GM12878 (cell line): ENCODE data around the gene SPAAR. TPM values are rescaled to one million over a fixed set of nuclear protein-coding genes. Genes with fewer than 3 reads are reported as not detected.

Experiments used
- ATAC-seq: fragments of 200-7000 bp; cut with Tn5 transposase; 3 replicates; pipeline ENCODE4 v1.9.1; 2020; ENCODE audit warnings: mild to moderate bottlenecking, moderate library complexity
- BruUV-seq: library from RNA; stranded (reverse); fragments of 400-500 nt; replicated peaks from 2 replicates; lab custom pipeline; 2021; lab: Mats Ljungman, UMichigan
- CTCF ChIA-PET: fragments of 300-600 bp; sonication (Branson Sonifier 250); formaldehyde crosslinking; extraction: SDS; loops from one replicate; lab custom pipeline; 2021; ENCODE audit warnings: inconsistent platforms; lab: Yijun Ruan, JAX
- POLR2A ChIA-PET: fragments of 350-600 bp; formaldehyde crosslinking; extraction: SDS; loops from one replicate; lab custom pipeline; 2021; ENCODE audit warnings: inconsistent platforms; lab: Charles Lee
- RAD21 ChIA-PET: fragments of 300-600 bp; sonication (Branson Sonifier 250); formaldehyde crosslinking; loops from one replicate; lab custom pipeline; 2023; ENCODE audit warnings: antibody characterized with exemption; ENCODE audit not compliant: unreplicated experiment; lab: Charles Lee
- SMC1A ChIA-PET: fragments of 300-600 bp; sonication (Branson Sonifier 250); formaldehyde crosslinking; loops from one replicate; lab custom pipeline; 2023; ENCODE audit not compliant: unreplicated experiment, uncharacterized antibody; lab: Charles Lee
- DNase-seq: peaks from one replicate; pipeline ENCODE4 v3.0.0-alpha.2; 2011; ENCODE audit warnings: low read depth, low spot score
- FAIRE-seq: peaks from 3 replicates; lab custom pipeline; 2011; peaks lifted over from hg19 to GRCh38; lab: Jason Lieb, UNC
- H2AFZ ChIP-seq: 2 replicates; pipeline ENCODE4 v1.6.0; 2011; ENCODE audit warnings: low read depth, low read length, control low read depth; ENCODE audit not compliant: control insufficient read depth
- H3K27ac ChIP-seq: 2 replicates; pipeline ENCODE4 v1.5.1; 2011; ENCODE audit warnings: control low read depth; ENCODE audit not compliant: control insufficient read depth, insufficient read depth
- H3K27me3 ChIP-seq, 2 experiments: replicated peaks in 1 of 2; 2 replicates each; pipeline versions ENCODE4 v1.6.0 to v1.6.1; 2011; ENCODE audit warnings: low read length in 1 of 2; ENCODE audit not compliant: control insufficient read depth in 2 of 2, insufficient read depth in 2 of 2
- H3K36me3 ChIP-seq, 2 experiments: 2 replicates each; pipeline ENCODE4 v1.5.1; 2011; ENCODE audit warnings: low read length in 1 of 2; ENCODE audit not compliant: control insufficient read depth in 2 of 2, insufficient read depth in 2 of 2
- H3K4me1 ChIP-seq: 2 replicates; pipeline ENCODE4 v1.6.1; 2011; ENCODE audit warnings: mild to moderate bottlenecking, low read length, moderate library complexity, mixed read lengths; ENCODE audit not compliant: control insufficient read depth, insufficient read depth
- H3K4me2 ChIP-seq: 2 replicates; pipeline ENCODE4 v1.6.0; 2011; ENCODE audit warnings: control low read depth; ENCODE audit not compliant: control insufficient read depth, insufficient read depth
- H3K4me3 ChIP-seq: fragments of 200-600 bp; sonication (generic); 2 replicates; pipeline ENCODE4 v1.5.1; 2016
- H3K79me2 ChIP-seq: 2 replicates; pipeline ENCODE4 v1.6.0; 2011; ENCODE audit warnings: low read length; ENCODE audit not compliant: control insufficient read depth, insufficient read depth
- H3K9ac ChIP-seq: 2 replicates; pipeline ENCODE4 v1.8.0; 2011; ENCODE audit warnings: low read length, control low read depth, mixed read lengths; ENCODE audit not compliant: control insufficient read depth, insufficient read depth
- H3K9me3 ChIP-seq: replicated peaks from 3 replicates; pipeline ENCODE4 v1.5.1; 2011; ENCODE audit warnings: mild to moderate bottlenecking, low read length; ENCODE audit not compliant: control insufficient read depth, insufficient read depth
- H4K20me1 ChIP-seq: 2 replicates; pipeline ENCODE4 v1.6.0; 2011; ENCODE audit not compliant: control insufficient read depth, insufficient read depth
- KAT2A ChIP-seq: conservative IDR thresholded peaks from 2 replicates; pipeline ENCODE4 v1.6.1; 2011; ENCODE audit warnings: low read depth, low read length; ENCODE audit not compliant: control insufficient read depth
- LARP7 ChIP-seq: fragments of 450-650 bp; IDR thresholded peaks from 2 replicates; pipeline ENCODE4 v1.6.1; 2017; ENCODE audit warnings: mild to moderate bottlenecking
- RCOR1 ChIP-seq: conservative IDR thresholded peaks from 2 replicates; pipeline ENCODE4 v1.6.1; 2012; ENCODE audit warnings: low read depth, low read length, improper control_type of control experiment
- USF1 ChIP-seq: IDR thresholded peaks from 2 replicates; pipeline ENCODE4 v1.6.1; 2011; ENCODE audit warnings: borderline replicate concordance, low read depth, mild to moderate bottlenecking, moderate library complexity, mixed read lengths, low read length; ENCODE audit not compliant: insufficient read depth; ENCODE audit errors: extremely low read length
- ZNF24 ChIP-seq: fragments of 450-650 bp; IDR thresholded peaks from 2 replicates; pipeline ENCODE4 v1.6.1; 2017; ENCODE audit warnings: antibody characterized with exemption, mild to moderate bottlenecking
- ZNF592 ChIP-seq: fragments of 450-650 bp; IDR thresholded peaks from 2 replicates; pipeline ENCODE4 v1.6.1; 2017; ENCODE audit warnings: mild to moderate bottlenecking, moderate library complexity
- WGBS: methylation state at CpG from one replicate; pipeline ENCODE4 v1.1.6; 2016; ENCODE audit warnings: low lambda C conversion rate; ENCODE audit not compliant: insufficient replicate concordance, insufficient coverage; ENCODE audit errors: missing lambda C conversion rate; 5-methylcytosine and 5-hydroxymethylcytosine counted together
- in situ Hi-C: fragments of 300-500 bp; cut with MboI; formaldehyde crosslinking; loops from 9 replicates; pipeline ENCODE4 v1.14.3; 2018; ENCODE audit warnings: mixed read lengths
- intact Hi-C: fragments of 100-400 bp; cut with micrococcal nuclease; formaldehyde crosslinking; loops from one replicate; pipeline ENCODE4 v1.14.2; 2022; ENCODE audit not compliant: unreplicated experiment
- polyA plus RNA-seq, 11 experiments: library from polyadenylated mRNA; depleted of rRNA in 4 of 11; unstranded in 6 of 11; stranded (reverse) in 5 of 11; fragments of >200 nt; fragmentation: Nextera tagmentation in 4 of 11; fragmentation: Illumina TruSeq in 1 of 11; extraction: Ambion mirVana in 4 of 11; extraction: Trizol in 1 of 11; gene quantifications; 1 replicate in 1 of 11; 2 replicates in 10 of 11; pipeline versions ENCODE4 v1.2.1 to v1.2.3, GENCODE V29; 2011 to 2016; ENCODE audit warnings: inconsistent platforms in 2 of 11, missing spikeins in 2 of 11, low read depth in 1 of 11
- total RNA-seq, 4 experiments: library from RNA; depleted of rRNA in 3 of 4; stranded (reverse); fragments of >200 nt in 3 of 4; fragmentation: Illumina TruSeq in 1 of 4; extraction: Trizol in 1 of 4; gene quantifications; 2 replicates each; pipeline versions ENCODE4 v1.2.1 to v1.2.3, GENCODE V29; 2013 to 2021

SPAAR gene
- total and polyA plus RNA-seq, 10 of the 15 experiments (the other 5 are each of a cell fraction or from before 2014, with no cell fraction given): not detected

DNA sequence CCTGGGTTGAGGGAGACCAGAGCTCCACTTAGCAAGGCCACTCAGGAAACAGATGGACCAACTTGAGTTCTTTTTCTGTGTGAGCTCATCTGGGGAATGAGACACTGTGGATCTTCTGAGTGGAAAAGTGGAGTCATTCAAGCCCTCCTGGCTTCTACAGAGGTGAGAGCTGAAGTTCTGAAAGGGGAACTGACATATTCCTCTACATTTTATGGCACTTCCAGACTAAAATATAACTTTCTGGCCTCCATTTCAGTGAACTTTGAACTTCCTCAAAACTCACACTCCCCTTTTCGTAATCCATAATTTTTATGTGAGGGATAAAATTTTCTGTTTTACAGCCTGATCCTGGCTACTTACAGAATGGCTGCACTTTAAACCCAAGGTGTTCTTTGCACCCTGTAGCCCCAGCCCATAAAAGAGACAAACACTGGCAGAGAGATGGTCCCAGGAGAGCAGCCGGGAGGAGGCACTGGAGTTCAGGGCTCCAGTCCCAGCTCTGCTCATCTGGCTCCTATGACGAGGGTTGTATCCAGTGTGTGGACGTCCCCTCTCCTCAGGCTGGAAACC, 10.8 kb downstream of the SPAAR start:
- SMC1A ChIA-PET: interaction anchor here (1.1 kb wide), 1 partner anchor 10 kb away, joined by 3 read pairs; no protein-coding TSS in a partner anchor
- intact Hi-C loops: no loop called here
- no peak overlapping the region for H3K4me3 ChIP-seq
- H3K9me3 ChIP-seq: no peaks in the 10 kb centered on the region
- no TSS peak for BruUV-seq
- TF ChIP-seq ZNF592 (no peak), KAT2A (no peak), LARP7 (no peak), ZNF24 (no peak), USF1 (no peak), RCOR1 (no peak)
- TF ChIP-seq, all 136 proteins: peak for 0
- Histone ChIP-seq H4K20me1 (no peaks in the 10 kb centered on the region), H3K79me2 (no peaks in the 10 kb centered on the region), H3K27me3 (no peaks in the 10 kb centered on the region; a peak in 2 of 4 replicates), H3K4me1 (no peaks in the 10 kb centered on the region), H3K9ac (no peak overlapping the region), H2AFZ (no peak overlapping the region), H3K27ac (no peak overlapping the region), H3K4me2 (no peak overlapping the region), H3K36me3 (no peaks in the 10 kb centered on the region)
- ChIA-PET RAD21 (no interaction called here), CTCF (interaction anchor here (0.6 to 2.8 kb wide), 4 partner anchors 17 to 163 kb away, joined by 3 to 12 read pairs (median 4); no protein-coding TSS in a partner anchor), POLR2A (no interaction called here)
- 56% methylated on average over 4 of the region's 4 CpGs for WGBS
- FAIRE-seq (no peak), DNase-seq (no peak), ATAC-seq (no peak)
- in situ Hi-C loops: no loop called here
